ENCODE data around the gene AGXT. TPM values are rescaled to one million over a fixed set of nuclear protein-coding genes. Genes with fewer than 3 reads are reported as not detected.

Gene AGXT
- total and polyA plus RNA-seq, 2 of the 8 experiments (the other 6 are each of a cell fraction or from before 2014, with no cell fraction given): 0.03 TPM; not detected in 1

GRCh38 chr2:240914645-240915525 lies 46.3 kb downstream of the AGXT start (continued):
- TF ChIP-seq SRF (IDR thresholded peaks at IDR 0.05; ENCODE audit: low read depth, low read length) (no peak), GTF2F1 (IDR thresholded peaks at IDR 0.05; ENCODE audit: borderline replicate concordance, low read depth, low read length) (no peak), HDAC6 (IDR thresholded peaks at IDR 0.05; ENCODE audit: low read depth, low read length) (no peak), TAF7 (optimal IDR thresholded peaks at IDR 0.05; ENCODE audit: borderline replicate concordance, low read depth, low read length) (no peak), SIX5 (IDR thresholded peaks at IDR 0.05; ENCODE audit: low read depth, low read length) (no peak), CREB1 (IDR thresholded peaks at IDR 0.05) (no peak), POU5F1 (IDR thresholded peaks at IDR 0.05; ENCODE audit: low read depth, low read length) (no peak)
- TF ChIP-seq, protein P1, sequence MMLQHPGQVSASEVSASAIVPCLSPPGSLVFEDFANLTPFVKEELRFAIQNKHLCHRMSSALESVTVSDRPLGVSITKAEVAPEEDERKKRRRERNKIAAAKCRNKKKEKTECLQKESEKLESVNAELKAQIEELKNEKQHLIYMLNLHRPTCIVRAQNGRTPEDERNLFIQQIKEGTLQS (IDR thresholded peaks at IDR 0.05; ENCODE audit: insufficient read depth, low read depth, low read length): no peak

Measured in H1 (cell line).